Endothelial cell of umbilical vein (primary cell): Measurements from ENCODE around the gene TTBK1. TPM values are rescaled to one million over a fixed set of nuclear protein-coding genes. Genes with fewer than 3 reads are reported as not detected.

Experiments used
- BruUV-seq: library from RNA; stranded (reverse); fragments of 400-500 nt; replicated peaks from 2 replicates; lab custom pipeline; 2021; lab: Mats Ljungman, UMichigan
- CTCF ChIA-PET: fragments of 300-600, 350-600 bp; sonication (Branson Sonifier 250); formaldehyde crosslinking; loops from one replicate; lab custom pipeline; 2021; ENCODE audit warnings: antibody characterized with exemption, inconsistent platforms; lab: Charles Lee
- POLR2A ChIA-PET: fragments of 300-600, 350-600 bp; sonication (Branson Sonifier 250); formaldehyde crosslinking; loops from one replicate; lab custom pipeline; 2021; ENCODE audit warnings: antibody characterized with exemption, inconsistent platforms; lab: Charles Lee
- DNase-seq: peaks from one replicate; pipeline ENCODE4 v3.0.0-alpha.2; 2011; ENCODE audit warnings: low read depth, low spot score
- FAIRE-seq: peaks from 2 replicates; lab custom pipeline; 2011; peaks lifted over from hg19 to GRCh38; lab: Jason Lieb, UNC
- H2AFZ ChIP-seq: 2 replicates; pipeline ENCODE4 v1.6.0; 2012; ENCODE audit warnings: low read depth, low read length, control low read depth, inconsistent platforms
- H3K27ac ChIP-seq: 2 replicates; pipeline ENCODE4 v1.5.1; 2011; ENCODE audit warnings: low read depth, mild to moderate bottlenecking, control low read depth, low read length, moderate library complexity; ENCODE audit not compliant: insufficient read depth
- H3K27me3 ChIP-seq, 2 experiments: 2 replicates each; pipeline versions ENCODE4 v1.6.0 to v1.6.1; 2011; ENCODE audit warnings: low read length in 2 of 2, mixed read lengths in 1 of 2; ENCODE audit not compliant: control insufficient read depth in 2 of 2, insufficient read depth in 2 of 2
- H3K36me3 ChIP-seq, 2 experiments: 2 replicates in 1 of 2; 3 replicates in 1 of 2; pipeline ENCODE4 v1.5.1; 2011; ENCODE audit warnings: low read length in 2 of 2, mild to moderate bottlenecking in 1 of 2, moderate library complexity in 1 of 2; ENCODE audit not compliant: control insufficient read depth in 2 of 2, insufficient read depth in 2 of 2; ENCODE audit errors: extremely low read depth in 1 of 2
- H3K4me1 ChIP-seq: 3 replicates; pipeline ENCODE4 v1.5.1; 2011; ENCODE audit warnings: mild to moderate bottlenecking, low read length; ENCODE audit not compliant: control insufficient read depth, insufficient read depth; ENCODE audit errors: extremely low read depth
- H3K4me2 ChIP-seq: 2 replicates; pipeline ENCODE4 v1.6.1; 2011; ENCODE audit warnings: low read length, control low read depth, mixed read lengths; ENCODE audit not compliant: insufficient read depth
- H3K4me3 ChIP-seq, 3 experiments: fragments of 200-600 bp in 1 of 3; sonication (generic), shearing (Covaris generic) in 1 of 3; replicated peaks in 1 of 3; 2 replicates each; pipeline ENCODE4 v1.5.1; 2011 to 2016; ENCODE audit warnings: control low read depth in 3 of 3, low read length in 3 of 3, mild to moderate bottlenecking in 2 of 3, inconsistent platforms in 1 of 3, low read depth in 1 of 3, moderate library complexity in 1 of 3; ENCODE audit not compliant: insufficient read depth in 1 of 3
- H3K79me2 ChIP-seq: 2 replicates; pipeline ENCODE4 v1.6.0; 2012; ENCODE audit warnings: low read length, inconsistent platforms; ENCODE audit not compliant: control insufficient read depth, insufficient read depth
- H3K9ac ChIP-seq: replicated peaks from 2 replicates; pipeline ENCODE3; 2011; ENCODE audit warnings: low read length, control low read depth; ENCODE audit not compliant: insufficient read depth; ENCODE audit errors: extremely low read depth
- H3K9me1 ChIP-seq: replicated peaks from 3 replicates; pipeline ENCODE4 v1.6.0; 2011; ENCODE audit warnings: mild to moderate bottlenecking, low read length; ENCODE audit not compliant: control insufficient read depth, insufficient read depth; ENCODE audit errors: extremely low read depth
- H3K9me3 ChIP-seq: replicated peaks from 2 replicates; pipeline ENCODE4 v1.5.1; 2012; ENCODE audit warnings: low read length, inconsistent platforms; ENCODE audit not compliant: control insufficient read depth, insufficient read depth
- H4K20me1 ChIP-seq: replicated peaks from 2 replicates; pipeline ENCODE3; 2011; ENCODE audit warnings: mild to moderate bottlenecking, low read length; ENCODE audit not compliant: control insufficient read depth, insufficient read depth; ENCODE audit errors: extremely low read depth
- EZH2 ChIP-seq: IDR thresholded peaks from 2 replicates; pipeline ENCODE4 v1.6.1; 2012; ENCODE audit warnings: borderline replicate concordance, low read depth, mild to moderate bottlenecking, moderate library complexity, low read length, inconsistent platforms; ENCODE audit not compliant: severe bottlenecking
- FOS ChIP-seq: IDR thresholded peaks from 2 replicates; pipeline ENCODE4 v1.6.1; 2011; ENCODE audit warnings: mild to moderate bottlenecking, low read length, moderate library complexity, borderline replicate concordance; ENCODE audit not compliant: insufficient read depth
- GATA2 ChIP-seq: IDR thresholded peaks from 2 replicates; pipeline ENCODE4 v1.7.0; 2011; ENCODE audit warnings: low read depth, mild to moderate bottlenecking, moderate library complexity, mixed read lengths, low read length; ENCODE audit not compliant: insufficient read length, insufficient read depth
- MYC ChIP-seq: IDR thresholded peaks from one replicate; pipeline ENCODE4 v1.6.1; 2011; ENCODE audit warnings: mild to moderate bottlenecking, low read depth, low read length
- POLR2A ChIP-seq: IDR thresholded peaks from 2 replicates; pipeline ENCODE4 v1.6.1; 2012; ENCODE audit warnings: low read depth, mild to moderate bottlenecking, control low read depth, low read length
- dilution Hi-C: fragments of 300-500 bp; cut with MboI; formaldehyde crosslinking; loops from one replicate; pipeline ENCODE4 v1.15.0; 2019; ENCODE audit warnings: low sequenced_read_pairs; ENCODE audit not compliant: extremely low pct_ligation_motif_present
- intact Hi-C: fragments of 100-400 bp; cut with micrococcal nuclease; formaldehyde crosslinking; loops from one replicate; pipeline ENCODE4 v1.10.0; 2022
- polyA plus RNA-seq, 4 experiments: library from polyadenylated mRNA; depleted of rRNA in 3 of 4; stranded (reverse) in 3 of 4; unstranded in 1 of 4; fragments of >200 nt; gene quantifications; 2 replicates each; pipeline versions ENCODE4 v1.2.1 to v1.2.3, GENCODE V29; 2011 to 2012; ENCODE audit warnings: missing spikeins in 1 of 4
- total RNA-seq: library from RNA; stranded (reverse); gene quantifications from 2 replicates; pipeline ENCODE4 v1.2.3, GENCODE V29; 2021

Gene TTBK1
- total and polyA plus RNA-seq, 2 donors (not counting 3 experiments of a cell fraction or from before 2014, with no cell fraction given), result 0.06 TPM; not detected in 1

DNA sequence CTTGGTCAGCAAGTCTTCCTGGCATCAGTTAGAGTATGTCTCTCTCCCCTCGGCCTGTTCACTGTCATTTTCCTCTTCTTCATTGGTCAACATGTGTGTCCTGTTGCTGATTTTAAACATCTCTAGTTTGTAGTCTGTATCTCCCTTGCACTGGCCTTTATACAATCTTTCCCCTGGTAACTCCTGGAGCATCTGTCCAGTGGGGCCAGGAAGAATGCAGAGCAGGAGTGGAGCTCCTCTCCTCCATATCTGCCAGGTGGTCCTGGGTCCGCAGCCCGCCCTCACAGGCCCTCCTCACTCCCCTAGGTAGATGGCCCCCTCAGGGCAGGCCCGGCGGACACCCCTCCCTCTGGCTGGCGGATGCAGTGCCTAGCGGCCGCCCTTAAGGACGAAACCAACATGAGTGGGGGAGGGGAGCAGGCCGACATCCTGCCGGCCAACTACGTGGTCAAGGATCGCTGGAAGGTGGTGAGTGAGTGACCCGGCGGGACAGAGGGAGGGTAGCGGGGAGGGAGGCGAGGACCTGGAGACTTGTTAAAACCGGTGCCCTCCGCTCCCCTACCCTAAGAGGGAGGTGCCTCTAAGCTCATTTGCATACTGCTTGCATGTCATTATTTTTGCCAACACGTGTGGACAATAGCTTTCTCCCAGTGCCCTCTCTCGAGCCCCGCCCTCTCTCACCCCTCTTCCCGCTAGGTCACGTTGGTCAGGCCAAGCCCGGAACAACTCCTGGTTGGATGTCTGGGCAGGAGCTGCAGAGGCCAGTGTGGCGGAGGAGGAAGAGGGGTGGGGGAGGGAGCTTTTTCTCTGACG lies 3.2 kb downstream of the TTBK1 start:
- dilution Hi-C loops, result no loop called here
- Histone ChIP-seq H3K4me1 (peaks cover 4% of the 10 kb centered on the region), H3K4me2 (peak overlapping the region; percentile 50), H3K27ac (no peak overlapping the region), H3K36me3 (no peaks in the 10 kb centered on the region), H4K20me1 (no peaks in the 10 kb centered on the region), H3K4me3 (peak overlapping the region; percentile 5 to 44 (median 27)), H3K9me1 (no peaks in the 10 kb centered on the region), H3K9me3 (no peaks in the 10 kb centered on the region), H3K27me3 (peaks cover 40 to 53% of the 10 kb centered on the region in 2 experiments), H3K9ac (no peak overlapping the region), H3K79me2 (no peaks in the 10 kb centered on the region), H2AFZ (peak overlapping the region; percentile 88)
- peak; percentile 62 for FAIRE-seq
- TF ChIP-seq MYC (no peak), FOS (no peak), GATA2 (no peak), EZH2 (peak; percentile 46), POLR2A (no peak)
- intact Hi-C loops, result loop anchor here (5.0 kb wide), 1 partner anchor 74 kb away; the partner anchor contains the start of gene SRF
- DNase-seq, result peak; percentile 55
- no TSS peak for BruUV-seq
- ChIA-PET CTCF (interaction anchor here (0.8 to 4.0 kb wide), 4 partner anchors 9 to 231 kb away, joined by 3 to 26 read pairs (median 6); partner anchors contain the start of genes DNPH1 and TJAP1), POLR2A (no interaction called here)
